Measurements from ENCODE around the gene CD79A.
A peak's percentile ranks its signal among the peaks of the same experiment; 100 is the strongest.

CD79A gene

DNA sequence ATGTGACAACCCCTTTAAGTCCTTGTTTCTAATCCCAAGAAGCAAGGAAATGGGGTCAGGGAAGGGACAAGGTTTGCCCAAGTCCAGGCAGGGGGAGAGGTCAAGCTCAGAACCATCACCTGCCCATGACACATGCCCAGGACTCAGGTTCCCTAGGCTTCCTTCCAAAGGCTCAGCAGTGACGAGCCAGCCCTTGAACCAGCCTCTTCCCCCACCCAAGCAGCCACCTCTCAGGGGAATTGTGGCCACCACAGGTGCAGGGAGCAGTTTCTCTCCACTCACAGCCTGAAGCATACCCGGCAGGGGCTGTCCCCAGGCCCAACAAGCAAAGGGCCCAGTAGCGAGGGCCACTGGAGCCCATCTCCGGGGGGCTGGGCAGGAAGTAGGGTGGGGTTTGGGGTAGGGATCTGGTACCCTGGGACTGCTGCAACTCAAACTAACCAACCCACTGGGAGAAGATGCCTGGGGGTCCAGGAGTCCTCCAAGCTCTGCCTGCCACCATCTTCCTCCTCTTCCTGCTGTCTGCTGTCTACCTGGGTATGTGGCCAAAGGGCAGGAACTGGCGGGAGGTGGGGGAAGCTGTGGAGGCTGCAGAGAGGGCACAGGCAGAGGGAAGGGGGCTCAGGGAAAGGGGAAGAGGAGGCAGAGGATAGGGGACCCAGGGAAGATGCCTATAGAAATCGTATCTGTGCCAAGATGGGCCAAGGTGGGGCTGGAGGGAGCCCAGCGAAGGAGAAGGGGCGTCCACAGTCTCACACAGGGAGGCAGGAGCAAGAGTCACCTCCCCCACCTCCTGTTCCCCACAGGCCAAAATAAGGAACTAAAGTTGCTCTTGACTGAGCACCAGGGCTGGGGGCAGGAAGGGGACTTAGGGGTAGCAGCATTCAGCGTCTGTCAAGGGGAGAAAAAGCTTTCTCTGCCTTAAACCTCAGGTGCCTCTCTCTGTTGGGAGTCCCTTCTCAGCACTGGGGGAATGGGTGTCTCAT lies at the start of gene CD79A:
Gene CD79A, plus strand, starts transcription at position 433 of the 986 bp plus-strand sequence. Its CDS starts 26 bp downstream, at position 459.
- DNase-seq, result no peak

DNA sequence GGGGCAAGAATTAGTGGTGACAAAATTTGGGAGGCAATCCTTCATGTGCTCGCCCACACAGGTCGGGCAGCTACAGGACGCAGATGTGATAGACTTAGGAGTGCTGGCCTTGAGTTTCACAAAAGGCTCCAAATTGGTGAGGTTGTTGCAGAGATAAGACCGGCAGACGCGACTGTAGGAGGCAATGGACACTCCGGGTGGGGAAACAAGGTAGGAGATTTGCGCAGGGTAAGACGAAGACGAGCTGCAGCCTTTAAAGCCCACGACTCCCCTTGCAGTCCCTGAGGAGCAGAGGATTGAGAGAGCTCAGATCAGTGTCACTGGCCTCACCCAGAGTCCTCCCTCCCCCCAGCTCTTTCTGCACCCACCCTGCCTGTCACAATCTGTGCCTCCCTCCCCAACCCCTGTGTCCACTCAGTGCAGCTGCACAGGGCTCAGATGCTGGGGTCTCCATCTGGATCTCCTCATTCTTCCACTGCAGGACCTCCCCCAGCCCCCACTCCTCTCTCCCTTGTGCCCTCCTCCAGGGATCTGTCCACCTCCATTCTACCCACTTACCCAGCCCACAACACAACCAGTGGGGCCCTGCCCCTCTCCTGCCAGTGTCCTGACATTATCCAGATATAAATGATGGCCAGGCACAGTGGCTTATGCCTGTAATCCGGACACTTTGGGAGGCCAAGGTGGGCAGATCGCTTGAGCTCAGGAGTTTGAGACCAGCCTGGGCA lies 38.9 kb upstream of the CD79A start:
- DNase-seq, result no peak

DNA sequence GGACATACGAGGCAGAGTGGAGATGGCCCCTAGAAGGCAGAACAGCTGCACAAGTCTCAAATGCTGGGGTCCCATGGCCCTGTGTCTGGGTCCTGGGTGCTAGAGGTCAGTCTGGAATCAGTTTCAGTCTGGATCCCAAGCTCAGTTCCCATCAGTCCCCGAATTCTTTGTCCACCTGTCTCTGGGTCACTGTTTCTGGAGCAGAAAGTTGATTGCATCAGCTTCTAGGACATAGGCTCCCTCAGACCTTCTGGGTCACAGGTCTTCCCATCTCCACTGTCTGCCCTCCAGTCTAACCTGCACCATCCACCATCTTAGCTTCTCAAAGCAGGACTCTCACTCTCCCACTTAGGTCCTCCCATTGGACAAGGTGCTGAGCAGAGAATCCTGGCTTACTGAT lies 37.9 kb upstream of the CD79A start:
- DNase-seq, result no peak

DNA sequence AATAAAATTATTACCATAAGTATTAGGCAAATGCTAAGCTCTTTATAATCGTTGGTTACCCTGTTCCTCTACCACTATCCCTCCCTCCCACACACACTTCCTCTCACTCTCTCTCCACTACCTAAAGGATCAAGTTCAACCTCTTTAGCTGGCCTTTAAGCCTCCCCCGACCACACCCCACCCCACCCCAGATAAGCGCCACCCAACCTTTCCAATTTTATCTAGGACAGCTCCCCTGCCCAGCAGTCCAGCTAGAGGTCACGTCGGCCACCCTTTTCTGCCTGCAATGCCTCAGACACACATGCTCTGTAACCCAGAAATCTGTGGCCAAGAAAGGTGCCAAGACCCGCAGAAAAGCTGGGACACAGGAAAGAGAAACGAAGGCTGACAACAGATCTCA lies 33.7 kb upstream of the CD79A start:
- DNase-seq, result no peak

DNA sequence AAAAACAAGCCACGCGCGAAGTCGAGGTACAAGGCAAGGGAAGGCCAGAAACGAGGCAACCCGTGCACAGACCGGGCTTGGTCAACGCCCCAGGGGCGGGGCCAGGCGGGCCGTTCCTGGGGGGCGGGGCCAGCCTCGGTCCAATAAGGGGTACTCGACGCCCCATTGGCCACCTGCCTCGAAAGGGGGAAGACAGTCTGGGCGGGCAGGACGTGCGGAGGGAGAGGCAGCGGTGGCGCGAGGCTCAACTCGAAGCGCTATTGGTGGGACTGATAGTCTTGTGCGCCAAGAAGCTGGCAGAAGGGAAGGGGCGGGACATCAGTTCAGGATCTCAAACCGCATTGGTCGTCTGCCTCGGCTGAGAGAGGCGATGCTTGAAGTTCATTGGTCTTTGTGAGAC lies 32.5 kb upstream of the CD79A start, which contains the start of gene LYPD4:
Gene LYPD4, minus strand, starts transcription at position 83 of the 400 bp plus-strand sequence. CDS start 5,398 bp downstream, outside the sequence.
- no peak for DNase-seq

DNA sequence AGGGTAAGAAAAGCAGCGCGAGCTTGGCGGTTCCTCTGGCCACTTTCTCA lies 32.3 kb upstream of the CD79A start, which contains the start of gene DMRTC2:
Gene DMRTC2, plus strand, starts transcription at position 42 of the 50 bp plus-strand sequence. CDS start 2,387 bp downstream, outside the sequence.
- no peak for DNase-seq

DNA sequence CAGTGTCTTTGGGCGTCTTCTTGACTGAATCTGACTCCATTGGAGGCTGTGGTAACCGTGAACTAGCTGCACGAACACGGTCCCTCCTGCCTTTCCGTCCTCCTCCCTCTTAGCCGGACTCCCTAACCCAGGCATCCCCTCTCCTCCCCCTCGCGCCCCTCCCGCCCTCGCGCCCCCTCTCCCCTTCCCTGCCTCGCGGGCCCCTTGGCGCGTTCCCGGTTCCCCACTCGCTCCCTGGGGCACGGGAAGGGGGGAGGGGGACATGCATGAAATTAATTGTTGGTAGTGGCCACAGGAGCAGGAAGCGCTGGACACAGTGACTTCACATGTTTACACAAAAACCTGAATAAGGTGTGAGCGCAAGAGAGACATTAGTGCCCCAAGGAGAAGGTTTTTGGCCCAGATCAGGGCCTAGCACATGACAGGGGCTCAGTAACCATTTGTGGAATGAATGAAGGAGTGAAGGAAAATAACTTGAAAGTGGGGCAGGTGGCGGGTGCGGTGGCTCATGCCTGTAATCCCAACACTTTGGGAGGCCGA lies 32.0 kb upstream of the CD79A start:
- DNase-seq, result no peak

DNA sequence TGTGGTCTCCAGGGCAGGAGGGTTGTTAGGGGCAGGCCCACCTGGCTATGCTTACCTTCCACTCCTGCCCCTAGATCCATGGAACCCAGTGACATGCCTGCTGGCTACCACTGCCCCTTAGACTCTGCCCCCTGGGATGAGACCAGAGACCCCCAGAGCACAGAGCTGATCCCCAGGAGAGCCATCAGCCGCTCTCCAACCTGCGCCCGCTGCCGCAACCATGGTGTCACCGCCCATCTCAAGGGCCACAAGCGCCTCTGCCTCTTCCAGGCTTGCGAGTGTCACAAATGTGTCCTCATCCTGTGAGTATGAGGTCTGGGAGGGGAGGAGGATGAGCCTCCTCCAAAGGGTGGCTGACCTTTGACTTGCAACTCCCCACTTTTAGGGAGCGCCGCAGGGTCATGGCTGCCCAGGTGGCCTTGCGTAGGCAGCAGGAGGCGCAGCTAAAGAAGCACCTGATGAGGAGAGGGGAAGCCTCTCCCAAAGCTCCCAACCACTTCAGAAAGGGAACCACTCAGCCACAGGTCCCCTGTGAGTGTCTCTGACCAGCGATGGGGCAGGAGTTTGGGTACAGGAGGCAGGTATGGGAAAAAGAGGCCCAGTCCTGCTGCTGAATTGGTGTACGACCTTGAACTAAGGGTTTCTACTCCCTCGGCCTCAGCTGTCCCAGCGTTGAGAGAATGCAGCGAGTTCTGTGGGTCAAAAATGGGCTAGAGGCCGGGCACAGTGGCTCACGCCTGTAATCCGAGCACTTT lies 29.6 kb upstream of the CD79A start:
- no peak for DNase-seq

DNA sequence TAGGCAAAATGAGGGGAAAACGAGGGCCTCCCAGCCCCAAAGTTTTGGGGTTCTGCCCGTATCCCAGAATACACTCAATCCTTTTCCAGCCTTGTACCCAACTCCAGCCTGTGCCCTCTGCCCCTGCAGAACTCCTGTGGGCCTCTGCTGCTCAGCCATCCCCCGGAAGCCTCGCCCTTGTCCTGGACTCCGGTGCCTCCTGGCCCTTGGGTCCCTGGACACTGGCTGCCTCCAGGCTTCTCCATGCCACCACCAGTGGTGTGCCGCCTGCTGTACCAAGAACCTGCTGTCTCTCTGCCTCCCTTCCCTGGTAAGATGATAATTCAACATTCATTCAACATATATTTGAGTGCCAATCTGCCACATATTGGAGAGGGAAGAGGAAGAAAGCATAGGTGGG lies 28.4 kb upstream of the CD79A start:
- no peak for DNase-seq

DNA sequence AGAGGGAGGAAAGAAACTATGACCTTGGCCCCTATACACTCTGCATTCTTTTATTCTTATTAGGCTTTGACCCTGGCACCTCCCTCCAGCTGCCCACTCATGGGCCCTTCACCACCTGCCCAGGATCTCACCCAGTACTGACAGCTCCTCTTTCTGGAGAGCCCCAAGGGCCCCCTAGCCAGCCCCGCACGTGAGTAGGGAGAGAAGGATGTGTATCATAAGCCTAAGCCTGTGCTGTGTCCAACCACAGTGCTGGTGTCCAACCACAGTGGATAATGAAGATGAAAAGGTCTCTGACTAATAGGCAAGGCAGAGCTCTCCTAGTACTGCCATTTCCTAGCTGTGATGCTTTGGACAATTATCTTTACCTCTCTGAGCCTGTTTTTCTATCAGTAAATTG lies 28.0 kb upstream of the CD79A start:
- DNase-seq, result no peak

DNA sequence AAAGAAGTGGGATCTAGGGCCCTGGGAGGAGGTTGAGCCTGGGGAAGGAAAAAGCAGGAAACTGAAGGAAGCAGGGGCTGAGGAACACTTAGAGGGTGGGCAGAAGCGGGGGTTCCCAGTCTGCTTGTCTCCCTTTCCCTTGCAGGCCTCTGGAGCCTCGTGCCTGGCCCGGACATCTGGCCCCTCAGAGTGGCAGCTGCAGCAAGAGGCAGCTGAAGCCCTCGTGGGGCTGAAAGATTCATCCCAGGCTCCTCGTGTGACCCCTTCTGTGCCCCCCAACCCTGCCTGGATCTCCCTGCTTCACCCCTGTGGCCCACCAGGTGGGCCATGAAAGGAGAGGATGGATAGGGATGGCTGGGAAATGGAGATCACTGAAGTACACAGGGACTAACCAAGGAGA lies 26.7 kb upstream of the CD79A start:
- DNase-seq, result no peak

DNA sequence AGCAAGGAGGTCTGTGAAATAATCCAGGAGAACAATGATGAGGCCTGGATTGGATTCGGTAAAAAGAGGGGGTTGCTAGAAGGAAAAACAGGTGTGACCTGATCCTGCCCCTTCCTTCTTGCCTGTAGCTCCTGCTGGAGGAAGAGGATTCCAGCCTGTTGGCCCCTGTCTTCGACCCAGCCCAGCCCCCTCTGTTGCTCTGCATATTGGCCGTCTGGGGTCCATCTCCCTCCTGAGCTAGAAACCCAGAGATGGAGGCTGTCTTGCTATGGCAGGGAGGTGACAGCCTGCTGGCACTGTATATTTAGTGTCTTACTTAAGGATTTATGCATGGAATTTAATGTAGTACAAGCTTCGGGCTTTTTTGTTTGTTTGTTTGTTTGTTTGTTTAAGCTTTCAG lies 25.6 kb upstream of the CD79A start:
- no peak for DNase-seq

DNA sequence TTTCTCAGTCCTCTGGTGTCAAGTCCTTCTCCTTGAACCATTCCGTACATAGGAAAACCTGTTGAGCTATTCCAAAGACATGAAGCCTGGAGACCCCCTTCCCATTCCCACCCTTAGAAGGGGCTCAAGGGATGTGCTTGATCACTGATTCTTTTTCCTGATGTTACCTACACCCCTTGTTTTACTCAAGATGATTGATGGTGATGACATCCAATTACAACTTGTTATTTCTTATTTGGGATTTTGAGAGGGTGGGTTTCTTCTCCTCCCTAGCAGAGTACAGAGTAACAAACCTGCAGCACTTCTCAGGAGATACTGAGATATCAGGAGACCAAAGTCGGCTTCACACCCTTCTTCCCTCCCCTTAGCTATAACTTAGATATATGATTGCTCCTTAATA lies 23.7 kb upstream of the CD79A start:
- no peak for DNase-seq

DNA sequence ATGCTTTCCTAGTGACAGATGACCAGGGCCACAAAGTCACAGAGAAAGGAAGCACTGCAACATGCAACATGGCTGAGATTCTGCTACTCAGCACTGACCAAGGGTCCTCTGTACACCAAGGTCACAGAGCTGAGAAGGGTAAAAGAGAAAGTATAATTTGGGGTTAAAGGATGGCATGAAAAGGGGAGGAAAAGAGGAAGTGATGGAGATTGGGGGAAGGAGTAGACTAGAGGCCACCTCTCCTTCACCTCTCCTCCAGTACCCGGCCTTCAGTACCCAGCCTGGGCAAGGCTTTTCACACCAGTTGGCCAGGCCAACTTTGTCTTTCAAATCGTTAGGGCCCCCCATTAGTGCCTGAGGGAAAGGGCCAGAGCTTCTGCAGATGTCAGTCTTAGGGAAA lies 23.3 kb upstream of the CD79A start:
- no peak for DNase-seq

DNA sequence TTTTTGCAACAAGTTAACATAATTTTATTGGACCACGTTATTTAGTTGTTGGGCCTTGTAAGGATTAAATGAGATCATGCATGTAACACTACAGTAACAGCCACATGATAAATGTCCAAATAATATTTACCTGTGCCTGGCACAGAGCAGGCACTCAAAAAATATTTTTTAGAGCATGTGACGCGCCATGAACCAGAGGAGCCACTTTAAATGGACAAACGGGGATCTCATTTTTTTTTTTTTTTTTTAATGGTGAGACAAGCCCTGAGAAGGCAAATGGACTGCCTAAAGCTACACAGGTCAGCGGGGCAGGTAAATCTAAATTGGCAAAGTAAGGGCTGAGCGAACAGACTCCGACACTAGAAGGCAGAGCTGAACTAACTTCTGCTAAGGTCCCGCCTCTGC lies 17.9 kb upstream of the CD79A start:
- no peak for DNase-seq

DNA sequence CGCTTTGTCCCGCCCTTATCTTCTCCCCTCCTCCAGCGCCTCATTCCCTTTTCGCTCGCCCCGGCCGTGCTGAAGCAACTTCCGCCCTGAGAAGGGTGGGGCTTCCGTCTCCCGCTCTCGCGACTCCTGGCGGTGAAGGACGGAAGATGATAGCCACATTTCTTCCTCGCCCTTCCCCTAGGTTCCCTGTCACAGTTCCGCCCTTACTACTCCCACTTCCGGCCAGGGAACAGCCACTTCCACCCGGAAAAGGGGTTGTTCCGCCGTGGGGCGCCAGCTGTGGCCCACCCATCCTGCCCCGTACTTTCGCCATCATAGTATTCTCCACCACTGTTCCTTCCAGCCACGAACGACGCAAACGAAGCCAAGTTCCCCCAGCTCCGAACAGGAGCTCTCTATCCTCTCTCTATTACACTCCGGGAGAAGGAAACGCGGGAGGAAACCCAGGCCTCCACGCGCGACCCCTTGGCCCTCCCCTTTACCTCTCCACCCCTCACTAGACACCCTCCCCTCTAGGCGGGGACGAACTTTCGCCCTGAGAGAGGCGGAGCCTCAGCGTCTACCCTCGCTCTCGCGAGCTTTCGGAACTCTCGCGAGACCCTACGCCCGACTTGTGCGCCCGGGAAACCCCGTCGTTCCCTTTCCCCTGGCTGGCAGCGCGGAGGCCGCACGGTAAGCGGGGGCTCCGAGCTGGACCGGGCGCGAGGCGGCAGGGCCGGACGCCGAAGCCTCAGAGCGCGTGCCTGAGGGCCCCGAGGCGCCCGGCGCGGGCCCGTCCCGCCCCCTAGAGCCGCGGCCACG lies 17.3 kb upstream of the CD79A start, which contains the start of gene RPS19:
Gene RPS19, plus strand, starts transcription at position 638 of the 801 bp plus-strand sequence. CDS start 520 bp downstream, outside the sequence.
- DNase-seq, result peak; percentile 98

DNA sequence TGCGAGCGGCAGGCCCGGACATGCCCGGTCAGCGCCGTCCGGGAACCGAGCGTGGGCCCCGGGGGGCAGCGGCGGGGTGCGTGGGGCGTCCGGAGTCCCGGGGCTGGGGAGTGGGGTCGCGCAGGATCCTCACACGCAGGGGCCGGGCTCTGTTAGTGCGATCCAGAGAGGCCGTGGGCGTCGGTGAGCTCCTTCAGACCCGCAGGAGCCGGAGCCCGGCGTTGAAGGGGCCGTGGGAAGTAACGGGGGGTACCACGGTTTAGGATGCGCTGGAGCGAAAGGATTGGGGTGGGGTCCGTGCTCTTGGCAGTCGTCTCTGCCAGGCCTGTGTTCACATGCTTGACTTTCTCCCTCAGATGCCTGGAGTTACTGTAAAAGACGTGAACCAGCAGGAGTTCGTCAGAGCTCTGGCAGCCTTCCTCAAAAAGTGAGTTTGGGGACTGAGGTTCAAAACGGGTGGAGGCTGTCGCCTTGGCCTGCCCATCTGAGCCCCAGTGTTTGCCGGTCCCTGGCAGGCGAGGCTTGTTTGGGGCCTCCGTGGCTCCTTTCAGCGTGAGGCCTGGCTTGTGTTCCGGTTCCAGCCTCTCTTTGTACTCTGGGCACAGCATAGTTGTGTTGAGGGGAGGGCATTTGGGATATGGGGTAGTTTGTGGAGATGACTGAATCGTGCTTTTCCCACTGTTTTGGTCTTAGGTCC lies 16.5 kb upstream of the CD79A start:
- no peak for DNase-seq

DNA sequence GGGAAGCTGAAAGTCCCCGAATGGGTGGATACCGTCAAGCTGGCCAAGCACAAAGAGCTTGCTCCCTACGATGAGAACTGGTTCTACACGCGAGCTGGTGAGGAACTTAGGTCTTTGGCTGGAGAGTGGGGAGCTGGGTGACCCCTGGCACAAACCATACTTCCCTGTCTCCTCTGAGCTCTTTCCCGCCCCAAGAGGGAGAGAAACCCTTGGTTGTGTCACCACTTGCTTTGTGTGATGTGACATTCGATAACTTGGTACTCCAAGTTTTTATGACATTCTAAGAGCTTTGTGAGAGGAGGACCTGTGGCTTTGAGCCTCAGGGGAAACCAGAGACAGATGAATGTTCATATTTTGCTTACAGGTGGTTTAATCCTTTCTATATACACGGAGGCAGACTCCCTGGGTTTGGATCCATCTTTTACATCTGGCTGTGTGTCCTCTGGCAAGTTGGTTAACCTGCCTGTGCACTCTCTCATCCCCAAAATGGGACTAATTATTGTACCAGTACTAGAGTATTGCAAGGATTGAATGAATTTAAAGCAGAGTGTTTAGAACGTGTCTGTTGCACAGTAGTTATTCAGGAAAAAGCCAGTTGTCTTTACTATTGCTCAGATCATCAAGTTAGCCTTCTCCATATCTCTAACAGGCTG lies 15.8 kb upstream of the CD79A start:
- no peak for DNase-seq

DNA sequence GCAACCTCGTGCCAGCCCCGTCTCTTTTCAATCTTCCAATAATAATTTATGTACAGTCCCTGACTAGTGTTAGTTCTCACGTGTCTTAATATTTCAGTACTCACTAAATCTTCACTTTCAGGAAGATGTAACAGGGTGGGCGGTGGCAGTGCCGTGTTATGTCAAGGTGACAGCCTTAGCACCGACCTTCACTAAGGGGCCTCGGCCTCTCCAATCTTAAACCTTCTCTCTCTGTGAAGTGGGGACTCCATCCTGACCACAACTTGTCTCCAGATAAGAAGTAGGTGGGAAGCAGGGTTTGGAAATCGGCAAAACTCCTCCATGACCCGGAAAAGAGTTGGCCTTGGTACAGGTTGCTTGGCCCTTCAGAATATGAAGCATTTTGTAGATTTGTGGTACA lies 15.2 kb upstream of the CD79A start:
- DNase-seq, result no peak

DNA sequence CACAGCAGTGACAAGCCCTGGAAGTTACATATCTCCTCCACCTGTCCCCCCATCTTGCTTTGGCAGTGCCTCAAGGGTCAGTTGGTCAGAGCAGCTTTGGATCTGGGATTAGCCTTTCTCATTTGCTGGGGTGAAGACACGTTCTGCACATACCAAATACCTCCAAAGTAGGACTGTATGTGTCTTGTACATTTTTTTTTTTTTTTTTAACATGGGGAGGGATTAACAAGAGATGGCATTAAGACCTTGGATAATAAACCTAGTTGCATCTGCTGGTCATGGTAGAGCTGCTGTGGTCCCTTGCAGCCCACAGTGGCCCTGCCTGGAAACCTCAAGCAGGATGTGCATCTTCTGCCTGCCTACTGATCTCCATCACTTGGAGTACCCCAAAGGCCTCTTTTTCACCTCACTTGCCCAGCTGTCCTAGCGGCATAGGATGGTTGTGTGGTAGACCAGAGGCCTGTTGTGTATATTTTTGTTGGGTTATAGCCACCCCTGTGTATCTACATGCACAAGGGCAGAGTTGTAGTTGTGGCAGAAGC lies 14.6 kb upstream of the CD79A start:
- DNase-seq, result no peak

Measured in CD4-positive, alpha-beta T cell treated with Interleukin-4 for 4 hours (primary cell).